Lower leg skin (tissue), 4 donors: ENCODE data around the gene DGCR8. TPM values are rescaled to one million over a fixed set of nuclear protein-coding genes. Genes with fewer than 3 reads are reported as not detected.

Experiments used
- DNase-seq, 2 donors: peaks; one replicate each; pipeline ENCODE4 v3.0.0-alpha.2; 2019; ENCODE audit warnings: low spot score in 2 of 2
- H3K4me3 ChIP-seq: fragments of 200-600 bp; sonication (generic); 2 replicates; pipeline ENCODE4 v1.5.1; 2017; ENCODE audit warnings: mild to moderate bottlenecking, low read depth; ENCODE audit not compliant: poor library complexity, severe bottlenecking
- POLR2A ChIP-seq, 2 donors: fragments of 450-650 bp; IDR thresholded peaks; one replicate each; pipeline ENCODE4 v1.6.1; 2016 to 2017; ENCODE audit warnings: antibody characterized with exemption in 2 of 2, mild to moderate bottlenecking in 1 of 2, moderate library complexity in 1 of 2
- WGBS, 2 donors: methylation state at CpG; one replicate each; pipeline ENCODE4 v1.1.5; 2018; 5-methylcytosine and 5-hydroxymethylcytosine counted together
- intact Hi-C: fragments of 100-400 bp; cut with DNase I; formaldehyde crosslinking; loops from one replicate; pipeline ENCODE4 v1.15.0; 2023; ENCODE audit warnings: low total_unique reads
- total RNA-seq, 4 donors: library from RNA; depleted of rRNA; stranded (reverse); fragments of >200 nt; gene quantifications; one replicate each; pipeline ENCODE4 v1.1.0, GENCODE V29; 2016
- TF ChIP-seq, protein P1 (sequence below), 3 donors: fragments of 450-650 bp; IDR thresholded peaks; one replicate each; pipeline ENCODE4 v1.5.1; 2016; ENCODE audit warnings: antibody characterized with exemption in 3 of 3, mild to moderate bottlenecking in 3 of 3, moderate library complexity in 2 of 3

Gene DGCR8
- 10 to 100 TPM; 14.8 to 28.2 (median 21.8) TPM for total RNA-seq

DNA sequence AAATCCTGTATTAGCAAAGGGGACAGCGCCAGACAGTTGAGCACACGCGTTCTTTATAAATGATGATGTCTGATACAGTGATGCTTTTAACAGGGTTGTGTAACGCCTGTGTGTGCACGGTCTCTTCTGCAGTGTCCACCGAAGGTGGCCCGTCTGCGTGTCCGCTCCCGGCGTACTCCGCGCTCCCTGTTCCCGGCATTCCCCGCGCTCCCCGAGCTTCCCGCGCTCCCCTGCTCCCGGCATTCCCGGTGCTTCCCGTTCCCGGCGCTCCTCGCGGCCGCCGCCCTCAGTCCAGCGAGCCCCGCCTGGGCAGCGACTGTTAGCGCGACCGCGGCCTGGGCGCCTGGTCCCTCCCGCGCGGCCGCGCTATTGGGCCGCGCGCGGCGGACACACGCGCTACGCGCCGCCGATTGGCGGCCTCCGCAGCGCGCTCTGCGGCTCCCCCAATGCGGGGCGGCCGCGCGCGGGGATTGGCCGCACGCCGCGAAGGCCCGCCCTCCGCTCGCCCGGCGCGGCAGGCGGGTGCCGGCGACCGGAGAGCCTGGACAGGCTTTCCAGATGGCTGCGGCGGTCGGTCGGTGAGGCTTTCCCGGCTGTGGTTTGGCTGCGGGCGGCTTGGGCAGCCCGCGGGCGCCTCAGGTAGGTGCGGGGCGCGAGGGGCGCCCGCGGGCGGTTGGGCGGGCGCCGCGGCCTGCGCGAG, at the start of gene DGCR8:
Gene DGCR8, plus strand, starts transcription at position 497 of the 700 bp plus-strand sequence. CDS start 5,723 bp downstream, outside the sequence.
- intact Hi-C loops: no loop called here
- DNase-seq: peak; percentile 88 to 98
- 0 to 1% methylated on average over 28 to 79 of the region's 100 CpGs for WGBS, 2 donors
- TF ChIP-seq, protein P1, sequence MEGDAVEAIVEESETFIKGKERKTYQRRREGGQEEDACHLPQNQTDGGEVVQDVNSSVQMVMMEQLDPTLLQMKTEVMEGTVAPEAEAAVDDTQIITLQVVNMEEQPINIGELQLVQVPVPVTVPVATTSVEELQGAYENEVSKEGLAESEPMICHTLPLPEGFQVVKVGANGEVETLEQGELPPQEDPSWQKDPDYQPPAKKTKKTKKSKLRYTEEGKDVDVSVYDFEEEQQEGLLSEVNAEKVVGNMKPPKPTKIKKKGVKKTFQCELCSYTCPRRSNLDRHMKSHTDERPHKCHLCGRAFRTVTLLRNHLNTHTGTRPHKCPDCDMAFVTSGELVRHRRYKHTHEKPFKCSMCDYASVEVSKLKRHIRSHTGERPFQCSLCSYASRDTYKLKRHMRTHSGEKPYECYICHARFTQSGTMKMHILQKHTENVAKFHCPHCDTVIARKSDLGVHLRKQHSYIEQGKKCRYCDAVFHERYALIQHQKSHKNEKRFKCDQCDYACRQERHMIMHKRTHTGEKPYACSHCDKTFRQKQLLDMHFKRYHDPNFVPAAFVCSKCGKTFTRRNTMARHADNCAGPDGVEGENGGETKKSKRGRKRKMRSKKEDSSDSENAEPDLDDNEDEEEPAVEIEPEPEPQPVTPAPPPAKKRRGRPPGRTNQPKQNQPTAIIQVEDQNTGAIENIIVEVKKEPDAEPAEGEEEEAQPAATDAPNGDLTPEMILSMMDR (IDR thresholded peaks at IDR 0.05): no peak
- TF ChIP-seq POLR2A (IDR thresholded peaks at IDR 0.05): no peak
- H3K4me3 ChIP-seq: peak within 1 kb of the TSS; percentile 79

DNA sequence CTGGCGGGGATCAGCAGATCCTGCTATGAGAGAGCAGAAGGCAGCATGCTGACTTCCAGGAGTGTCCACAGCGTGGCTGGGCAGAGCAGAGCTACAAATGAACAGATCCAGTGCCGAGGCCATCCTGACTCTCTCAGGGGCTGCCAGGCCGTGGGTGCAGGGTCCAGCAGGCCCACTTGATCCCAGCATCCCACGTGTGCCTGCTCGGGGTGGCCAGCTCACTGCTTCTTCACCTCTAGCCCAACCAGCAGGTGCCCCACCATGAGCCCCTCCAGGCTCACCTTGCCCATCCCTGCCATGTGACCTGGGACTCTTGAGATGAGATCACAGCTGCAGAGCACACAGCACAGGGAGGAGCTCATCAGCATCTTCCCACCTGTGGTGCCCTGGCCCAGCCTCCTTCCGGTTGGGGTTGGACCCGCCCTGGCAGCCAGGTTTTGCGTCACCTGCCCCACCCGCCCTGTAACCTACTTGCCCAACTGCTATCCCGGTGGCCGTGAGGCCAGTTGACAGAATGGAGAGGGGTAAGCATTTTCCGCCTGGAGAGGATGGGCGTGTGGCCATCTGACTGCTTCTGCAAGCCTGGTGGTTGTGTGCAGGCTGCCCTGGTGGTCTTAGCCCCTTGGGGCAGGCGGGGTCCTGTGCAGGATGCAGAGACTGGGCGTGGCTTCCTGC, 48.2 kb upstream of the DGCR8 start:
- no peak for TF ChIP-seq POLR2A (IDR thresholded peaks at IDR 0.05)
- TF ChIP-seq, protein P1 (IDR thresholded peaks at IDR 0.05): no peak
- H3K4me3 ChIP-seq: no peak overlapping the region
- peak in 1 of 2 donors; percentile 89 for DNase-seq
- WGBS, 2 donors: 72 to 78% methylated on average over 10 to 15 of the region's 16 CpGs
- intact Hi-C loops: loop anchor here (10.0 kb wide), 1 partner anchor 63 kb away; no protein-coding TSS in a partner anchor

DNA sequence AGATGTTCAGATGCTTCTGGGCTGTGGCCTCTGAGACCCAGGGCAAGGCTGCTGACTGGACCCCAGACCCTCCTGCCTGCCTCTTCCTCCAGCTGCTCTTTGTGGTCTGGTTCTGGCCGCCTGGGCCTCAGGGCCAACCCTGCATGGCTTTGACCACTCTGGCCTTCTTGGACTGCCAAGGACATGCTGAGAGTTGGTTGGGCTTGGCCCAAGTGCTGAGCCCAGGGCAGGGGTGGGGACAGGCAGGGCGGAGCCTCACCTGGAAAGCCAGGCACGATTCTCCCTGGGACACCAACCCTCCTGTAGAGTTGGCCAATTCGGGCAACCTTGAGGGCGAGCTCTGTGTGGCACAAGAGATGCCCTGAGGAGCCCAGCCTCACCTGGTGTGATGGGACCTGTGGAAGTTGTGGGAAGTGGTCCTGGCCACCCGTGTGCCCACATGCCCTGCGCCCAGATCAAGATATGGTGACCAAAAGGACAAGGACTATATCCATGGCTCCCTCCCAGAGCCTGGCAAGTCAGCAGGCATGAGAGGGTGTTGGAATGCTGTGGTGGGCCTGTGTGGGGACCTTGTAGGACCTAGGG, 47.5 kb upstream of the DGCR8 start:
- no peak overlapping the region for H3K4me3 ChIP-seq
- intact Hi-C loops: loop anchor here (10.0 kb wide), 1 partner anchor 62 kb away; no protein-coding TSS in a partner anchor
- no peak for TF ChIP-seq POLR2A (IDR thresholded peaks at IDR 0.05)
- TF ChIP-seq, protein P1 (IDR thresholded peaks at IDR 0.05): no peak
- 76 to 84% methylated on average over 7 of the region's 7 CpGs for WGBS, 2 donors
- no peak for DNase-seq

DNA sequence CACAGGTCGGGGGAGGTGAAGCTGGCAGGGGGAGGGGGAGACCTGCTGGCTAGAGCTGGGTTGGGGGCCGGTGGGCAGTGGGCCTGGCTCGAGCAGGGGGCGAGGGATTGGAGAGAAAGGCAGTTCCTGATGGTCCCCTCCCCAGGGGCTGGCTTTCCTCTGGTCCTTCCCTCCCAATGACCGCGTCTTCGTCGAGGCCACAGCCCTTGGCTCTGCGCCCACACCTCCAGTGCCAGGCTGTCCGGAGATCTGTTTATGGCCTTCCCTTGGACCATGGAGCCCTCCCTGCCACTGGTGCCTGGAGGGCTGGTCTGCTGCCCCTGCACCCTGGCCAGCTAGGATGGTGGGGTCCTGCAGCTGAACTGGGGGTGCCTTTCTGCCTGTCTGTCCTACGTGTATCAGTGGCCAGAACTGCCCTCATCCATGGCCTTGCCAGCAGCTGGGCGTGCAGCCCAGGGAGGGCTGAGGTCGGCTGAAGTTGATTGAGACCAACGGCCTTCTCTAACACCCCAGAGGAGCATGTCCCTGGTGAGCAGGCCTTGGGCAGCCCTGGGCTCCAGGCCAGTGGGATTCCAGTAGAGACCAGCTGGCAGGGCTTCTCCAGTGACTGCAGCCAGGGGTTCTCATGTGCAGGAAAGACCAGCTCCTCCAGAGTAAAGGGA, 46.9 kb upstream of the DGCR8 start:
- intact Hi-C loops: loop anchor here (10.0 kb wide), 1 partner anchor 62 kb away; no protein-coding TSS in a partner anchor
- no peak overlapping the region for H3K4me3 ChIP-seq
- DNase-seq: no peak
- no peak for TF ChIP-seq POLR2A (IDR thresholded peaks at IDR 0.05)
- TF ChIP-seq, protein P1 (IDR thresholded peaks at IDR 0.05): no peak
- 74 to 79% methylated on average over 13 to 14 of the region's 14 CpGs for WGBS, 2 donors

DNA sequence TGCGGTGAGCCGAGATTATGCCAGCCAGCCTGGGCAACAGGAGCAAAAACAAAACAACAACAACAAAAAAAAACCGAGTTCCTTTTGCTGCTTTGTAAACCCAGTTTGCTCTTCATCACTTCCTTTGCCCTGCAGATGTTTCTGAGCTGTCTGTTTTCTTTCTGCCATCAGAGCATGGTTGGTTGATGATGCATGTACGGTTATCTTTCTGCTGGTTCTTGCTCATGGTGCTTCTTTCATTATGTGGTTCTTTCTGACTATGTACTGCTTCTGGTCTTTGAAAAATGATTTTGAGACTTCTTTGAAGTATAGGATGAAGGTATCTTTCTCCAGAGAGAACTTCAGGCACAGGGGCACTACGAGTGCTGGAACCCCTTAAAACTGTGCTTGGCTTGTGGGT, 45.9 kb upstream of the DGCR8 start:
- 86 to 88% methylated on average over 5 of the region's 5 CpGs for WGBS, 2 donors
- no peak for TF ChIP-seq POLR2A (IDR thresholded peaks at IDR 0.05)
- TF ChIP-seq, protein P1 (IDR thresholded peaks at IDR 0.05): no peak
- DNase-seq: no peak
- intact Hi-C loops: loop anchor here (10.0 kb wide), 1 partner anchor 61 kb away; no protein-coding TSS in a partner anchor
- no peak overlapping the region for H3K4me3 ChIP-seq
